Urinary bladder (tissue), 4 donors: ENCODE results near the gene RP9. TPM values are rescaled to one million over a fixed set of nuclear protein-coding genes. Genes with fewer than 3 reads are reported as not detected.

ENCODE experiments used
- DNase-seq: peaks from one replicate; pipeline ENCODE4 v3.0.0-alpha.2; 2015; ENCODE audit errors: extremely low spot score
- H3K27ac ChIP-seq: one replicate; pipeline ENCODE4 v1.5.1; 2013; ENCODE audit warnings: low read depth, mild to moderate bottlenecking, moderate library complexity
- H3K36me3 ChIP-seq: one replicate; pipeline ENCODE4 v1.6.1; 2013; ENCODE audit warnings: mild to moderate bottlenecking, moderate library complexity; ENCODE audit not compliant: insufficient read depth
- H3K4me1 ChIP-seq: one replicate; pipeline ENCODE4 v1.6.1; 2013; ENCODE audit warnings: mild to moderate bottlenecking, moderate library complexity; ENCODE audit not compliant: insufficient read depth
- H3K4me3 ChIP-seq: one replicate; pipeline ENCODE4 v1.5.1; 2013; ENCODE audit warnings: low read depth, low read length
- WGBS: extraction: QIAGEN DNeasy Blood & Tissue Kit; methylation state at CpG from one replicate; pipeline ENCODE4 v1.1.7; 2013; 5-methylcytosine and 5-hydroxymethylcytosine counted together
- polyA plus RNA-seq: library from polyadenylated mRNA; stranded (reverse); fragments of 200-250 nt; gene quantifications from one replicate; pipeline ENCODE4 v1.2.3, GENCODE V29; 2013
- total RNA-seq: library from RNA; depleted of rRNA; stranded (reverse); fragments of >200 nt; gene quantifications from one replicate; pipeline ENCODE4 v1.2.3, GENCODE V29; 2014
- donor health status: healthy with polysubstance abuse.
- donor health status: healthy.

Gene RP9
- total and polyA plus RNA-seq, 2 donors = 7.8 to 10.1 TPM

- no peak for DNase-seq
- Histone ChIP-seq H3K4me1 (no peaks in the 10 kb centered on the region), H3K4me3 (no peak overlapping the region), H3K36me3 (no peaks in the 10 kb centered on the region), H3K27ac (no peak overlapping the region)
- 90% methylated on average over 5 of the region's 5 CpGs for WGBS
Observed at GRCh38 chr7:33091641-33092191, 17.5 kb downstream of the RP9 start.

- Histone ChIP-seq H3K27ac (no peak overlapping the region), H3K36me3 (no peaks in the 10 kb centered on the region), H3K4me3 (no peak overlapping the region), H3K4me1 (no peaks in the 10 kb centered on the region)
- WGBS = 92% methylated on average over 4 of the region's 4 CpGs
- DNase-seq = no peak
Observed at GRCh38 chr7:33091111-33091531, 18.1 kb downstream of the RP9 start.

- H3K27ac ChIP-seq = no peak overlapping the region
- no peak for DNase-seq
- whole genome bisulfite sequencing = 92% methylated on average over 7 of the region's 7 CpGs
- no peaks in the 10 kb centered on the region for H3K4me1 ChIP-seq
- H3K36me3 ChIP-seq = no peaks in the 10 kb centered on the region
- no peak overlapping the region for H3K4me3 ChIP-seq
Observed at GRCh38 chr7:33089142-33089541, 20.1 kb downstream of the RP9 start.

GRCh38 chr7:33087858-33088257 is 21.3 kb downstream of the RP9 start:
- WGBS = 85% methylated on average over 2 of the region's 2 CpGs

GRCh38 chr7:33087356-33087755 is 21.8 kb downstream of the RP9 start:
- H3K36me3 ChIP-seq = no peaks in the 10 kb centered on the region
- H3K4me3 ChIP-seq = no peak overlapping the region
- no peaks in the 10 kb centered on the region for H3K4me1 ChIP-seq
- no peak overlapping the region for H3K27ac ChIP-seq
- no peak for DNase-seq
- WGBS = 18% methylated on average over 2 of the region's 2 CpGs

More at GRCh38 chr7:33087858-33088257, 21.3 kb downstream of the RP9 start:
- Histone ChIP-seq H3K36me3 (no peaks in the 10 kb centered on the region), H3K4me1 (no peaks in the 10 kb centered on the region), H3K27ac (no peak overlapping the region), H3K4me3 (no peak overlapping the region)
- no peak for DNase-seq

GRCh38 chr7:33079763-33080690 is 29.2 kb downstream of the RP9 start:
- DNase-seq = no peak
- Histone ChIP-seq H3K4me1 (no peaks in the 10 kb centered on the region), H3K27ac (no peak overlapping the region), H3K36me3 (no peaks in the 10 kb centered on the region), H3K4me3 (no peak overlapping the region)
- 86% methylated on average over 9 of the region's 9 CpGs for WGBS

- DNase-seq = no peak
- 86% methylated on average over 2 of the region's 2 CpGs for WGBS
Observed at GRCh38 chr7:33079096-33079495, 30.1 kb downstream of the RP9 start.

GRCh38 chr7:33076737-33077136 is 32.5 kb downstream of the RP9 start:
- Histone ChIP-seq H3K4me1 (no peaks in the 10 kb centered on the region), H3K4me3 (no peak overlapping the region), H3K36me3 (no peaks in the 10 kb centered on the region), H3K27ac (no peak overlapping the region)
- 80% methylated on average over 3 of the region's 3 CpGs for WGBS
- no peak for DNase-seq

More at GRCh38 chr7:33079096-33079495, 30.1 kb downstream of the RP9 start:
- no peak overlapping the region for H3K4me3 ChIP-seq
- H3K4me1 ChIP-seq = no peaks in the 10 kb centered on the region
- H3K27ac ChIP-seq = no peak overlapping the region
- no peaks in the 10 kb centered on the region for H3K36me3 ChIP-seq

- no peak overlapping the region for H3K27ac ChIP-seq
- no peak overlapping the region for H3K4me3 ChIP-seq
- WGBS = 44% methylated on average over 3 of the region's 3 CpGs
- H3K4me1 ChIP-seq = no peaks in the 10 kb centered on the region
- no peak for DNase-seq
- no peaks in the 10 kb centered on the region for H3K36me3 ChIP-seq
Observed at GRCh38 chr7:33075818-33076518, 33.2 kb downstream of the RP9 start.

GRCh38 chr7:33073243-33073642 is 36.0 kb downstream of the RP9 start:
- Histone ChIP-seq H3K4me1 (no peaks in the 10 kb centered on the region), H3K4me3 (no peak overlapping the region), H3K27ac (no peak overlapping the region), H3K36me3 (no peaks in the 10 kb centered on the region)
- 77% methylated on average over 4 of the region's 4 CpGs for WGBS
- no peak for DNase-seq

- 19% methylated on average over 2 of the region's 2 CpGs for WGBS
- DNase-seq = no peak
- H3K27ac ChIP-seq = no peak overlapping the region
- H3K4me1 ChIP-seq = no peaks in the 10 kb centered on the region
- no peak overlapping the region for H3K4me3 ChIP-seq
- H3K36me3 ChIP-seq = no peaks in the 10 kb centered on the region
Observed at GRCh38 chr7:33072471-33072870, 36.7 kb downstream of the RP9 start.

- 59% methylated on average over 6 of the region's 6 CpGs for WGBS
- Histone ChIP-seq H3K36me3 (no peaks in the 10 kb centered on the region), H3K27ac (no peak overlapping the region), H3K4me3 (no peak overlapping the region), H3K4me1 (no peaks in the 10 kb centered on the region)
- no peak for DNase-seq
Observed at GRCh38 chr7:33070831-33071230, 38.4 kb downstream of the RP9 start.

- no peak overlapping the region for H3K4me3 ChIP-seq
- H3K36me3 ChIP-seq = no peaks in the 10 kb centered on the region
- H3K4me1 ChIP-seq = no peaks in the 10 kb centered on the region
- no peak for DNase-seq
- H3K27ac ChIP-seq = no peak overlapping the region
- WGBS = 100% methylated on average over 2 of the region's 2 CpGs
Observed at GRCh38 chr7:33070277-33070676, 38.9 kb downstream of the RP9 start.

GRCh38 chr7:33067921-33068320 is 41.3 kb downstream of the RP9 start:
- Histone ChIP-seq H3K36me3 (no peaks in the 10 kb centered on the region), H3K4me3 (no peak overlapping the region), H3K4me1 (no peaks in the 10 kb centered on the region), H3K27ac (no peak overlapping the region)
- 72% methylated on average over 1 of the region's 1 CpG for WGBS
- no peak for DNase-seq
